GM21825 (cell line): Measurements from ENCODE around the gene BORA.
"Not testable (repeated sequence)": the region's sequence is repeated elsewhere in the genome, so short reads cannot be mapped to it uniquely, and the experiment has no call there.

Experiments used
- ATAC-seq: cut with Tn5 transposase; IDR thresholded peaks from one replicate; pipeline ENCODE4 v1.9.1; 2021; ENCODE audit warnings: mild to moderate bottlenecking, moderate library complexity; ENCODE audit not compliant: unreplicated experiment

The BORA gene

DNA sequence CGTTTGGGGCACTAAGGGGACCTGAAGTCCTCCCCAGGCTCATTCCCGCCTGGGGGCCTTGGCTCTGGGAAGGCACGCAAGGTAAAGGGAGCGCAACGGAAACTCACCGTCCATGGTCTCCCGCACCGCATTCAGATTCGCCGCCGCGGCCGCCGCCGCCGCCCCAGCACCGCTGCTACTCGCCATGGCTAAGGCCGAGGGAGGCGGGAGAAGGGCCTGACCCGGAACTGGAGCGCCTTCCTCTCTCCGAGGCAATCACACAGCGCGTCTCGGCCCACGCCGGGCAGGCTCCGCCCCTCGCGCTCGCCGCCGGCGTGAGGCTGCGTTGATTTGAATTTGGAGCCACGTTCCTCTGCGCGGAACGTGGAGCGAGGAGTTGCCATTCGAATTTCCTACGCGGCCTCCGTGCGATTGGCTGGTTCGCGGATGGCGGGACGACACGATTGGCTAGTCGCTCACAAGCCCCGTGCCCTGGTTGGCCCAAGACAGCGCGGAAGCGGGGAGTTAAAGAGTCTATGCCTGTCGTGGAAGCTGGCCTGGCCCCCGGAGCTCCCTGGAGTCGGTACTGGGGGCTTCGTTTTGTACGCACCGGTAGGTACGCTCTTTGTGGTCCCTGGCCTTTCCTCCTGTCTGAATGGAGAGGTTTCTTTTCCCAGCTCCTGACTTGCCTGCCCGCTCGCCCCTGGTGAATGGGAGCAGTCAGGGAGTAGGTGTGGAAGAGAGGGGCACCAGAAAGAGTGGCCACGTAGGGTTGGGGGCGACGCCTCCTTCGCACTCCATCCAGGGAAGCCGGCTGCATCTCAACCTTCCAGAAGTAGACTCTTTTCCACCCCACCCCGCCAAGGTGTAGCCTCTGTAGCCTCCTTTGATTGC lies at the start of gene BORA, which contains the start of gene MZT1:
TSS of gene BORA (plus strand) at position 507 of the 873 bp plus-strand sequence. CDS start 1,018 bp downstream, outside the sequence.
TSS of gene MZT1 (minus strand) at position 213 of the 873 bp plus-strand sequence. CDS start at position 186, 27 bp downstream.
- peak; percentile 96 for ATAC-seq

DNA sequence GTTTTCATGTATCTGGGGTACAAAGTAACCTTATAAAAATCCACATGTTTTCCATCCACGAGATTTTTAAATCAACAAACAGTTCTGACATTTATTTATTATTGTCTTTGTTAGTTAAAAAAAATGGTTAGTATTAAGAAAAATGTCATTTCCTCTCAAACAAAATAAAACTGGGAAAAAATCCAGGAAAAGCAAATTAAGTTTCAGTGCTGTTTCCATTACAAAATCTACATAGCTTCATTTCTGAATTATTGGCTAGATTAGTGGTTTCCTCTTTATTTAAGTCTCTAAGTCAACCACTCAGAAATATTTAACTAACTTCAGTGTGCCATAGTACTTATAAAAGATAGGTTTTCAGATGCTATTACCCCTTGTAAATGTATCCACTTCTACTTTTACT lies 49.4 kb upstream of the BORA start:
- ATAC-seq = no peak

DNA sequence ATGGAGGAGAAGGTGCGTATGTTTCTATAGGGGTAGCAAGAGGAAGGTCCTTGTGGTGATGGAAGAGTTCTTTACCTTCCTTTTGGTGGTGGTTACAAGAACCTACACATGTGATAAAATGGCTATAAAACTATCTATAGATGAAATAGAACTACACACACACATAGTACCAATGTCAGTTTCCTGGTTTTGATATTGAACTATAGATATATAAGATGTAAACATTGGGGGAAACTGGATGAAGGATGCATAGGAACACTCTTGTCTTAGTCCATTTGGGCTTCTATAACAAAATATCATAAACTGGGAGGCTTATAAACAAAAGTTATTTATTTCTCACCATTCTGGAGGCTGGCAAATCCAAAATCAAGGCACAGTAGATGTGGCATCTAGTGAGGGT lies 47.4 kb upstream of the BORA start:
- no peak for ATAC-seq

DNA sequence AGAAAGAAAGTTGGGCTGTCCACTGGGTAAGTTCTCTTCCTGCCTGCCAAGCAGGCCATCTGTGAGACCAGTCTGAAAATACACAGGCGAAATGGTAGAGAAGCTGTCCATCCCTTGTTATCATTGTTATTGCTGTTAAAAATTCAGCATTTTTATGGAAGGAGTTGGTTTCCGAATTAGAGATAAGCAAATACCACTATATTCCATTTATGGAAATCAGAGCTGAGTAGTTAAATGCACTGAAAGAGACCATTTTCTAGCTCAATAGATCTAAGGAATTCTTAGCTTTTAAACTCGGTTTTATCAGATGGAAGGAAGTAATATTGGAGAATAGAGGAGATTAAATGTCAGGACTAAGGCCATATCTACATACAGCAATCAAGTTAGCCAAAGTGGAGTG lies 41.0 kb upstream of the BORA start:
- no peak for ATAC-seq

DNA sequence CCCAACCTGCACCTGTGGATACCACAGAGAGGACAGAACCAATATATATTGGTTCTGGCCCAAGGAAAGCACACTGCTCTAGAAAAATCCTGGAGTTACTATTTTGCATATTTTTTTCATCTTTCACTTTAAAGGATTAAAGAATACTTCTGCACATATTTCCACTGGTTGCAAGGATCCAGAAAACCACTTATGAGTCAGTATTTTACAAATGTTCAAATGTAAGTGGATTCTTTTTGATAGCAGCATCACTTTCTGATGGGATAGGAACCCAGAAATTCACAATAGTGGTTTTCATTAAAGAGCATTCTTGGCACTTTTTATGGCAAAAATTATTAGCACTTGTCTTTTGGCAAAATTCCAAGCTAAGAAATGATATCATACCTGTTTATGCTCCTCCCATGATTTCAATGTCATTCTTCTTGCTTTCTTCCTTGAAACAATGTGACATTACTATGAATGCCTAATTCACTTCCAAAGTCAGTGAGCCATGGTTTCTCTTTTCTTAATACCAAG lies 38.5 kb upstream of the BORA start:
- ATAC-seq = no peak

DNA sequence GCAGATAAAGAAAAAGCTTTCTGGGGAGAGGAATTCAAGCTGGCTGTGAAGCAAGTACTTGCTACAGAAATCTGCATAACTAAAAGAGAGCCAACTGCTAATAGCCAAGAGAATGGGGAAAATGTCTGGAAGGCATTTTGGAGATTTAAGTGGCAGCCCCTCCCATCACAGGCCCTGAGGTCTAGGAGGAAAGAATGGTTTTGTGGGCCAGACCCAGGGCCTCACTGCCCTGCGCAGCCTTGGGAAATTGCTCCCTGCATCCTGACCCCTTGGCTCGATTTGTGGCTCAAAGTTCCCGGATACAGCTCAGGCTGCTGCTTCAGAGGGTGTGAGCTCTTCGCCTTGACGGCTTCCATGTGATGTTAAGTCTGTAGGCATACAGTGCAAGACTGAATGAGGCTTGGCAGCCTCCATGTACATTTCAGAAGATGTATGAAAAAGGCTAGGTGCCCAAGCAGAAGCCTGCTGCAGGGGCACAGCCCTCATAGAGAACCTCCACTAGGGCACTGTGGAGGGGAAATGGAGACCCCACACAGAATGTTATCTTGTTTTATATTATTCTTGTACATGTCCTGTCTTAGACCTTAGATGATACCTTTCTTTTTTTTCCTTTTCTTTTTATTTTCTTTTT lies 34.7 kb upstream of the BORA start:
- ATAC-seq = no peak

DNA sequence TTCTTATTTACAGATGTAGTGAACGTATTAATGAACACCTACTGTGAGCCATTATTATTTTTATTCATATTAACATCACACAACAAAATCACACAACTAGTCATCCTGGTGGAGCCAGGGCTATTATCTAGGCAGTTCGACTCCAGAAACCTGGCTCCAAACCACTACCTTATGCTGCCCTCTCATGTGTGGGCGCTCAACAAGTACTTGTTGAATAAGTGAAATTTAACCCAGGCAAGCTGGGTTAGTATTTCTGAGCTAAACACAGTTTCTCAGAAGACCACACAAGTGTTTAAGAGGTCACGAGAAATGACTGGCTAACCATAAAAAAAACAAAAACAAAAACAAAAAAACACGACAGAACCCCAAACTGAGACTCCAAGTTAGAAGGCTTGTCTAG lies 33.9 kb upstream of the BORA start:
- no peak for ATAC-seq

DNA sequence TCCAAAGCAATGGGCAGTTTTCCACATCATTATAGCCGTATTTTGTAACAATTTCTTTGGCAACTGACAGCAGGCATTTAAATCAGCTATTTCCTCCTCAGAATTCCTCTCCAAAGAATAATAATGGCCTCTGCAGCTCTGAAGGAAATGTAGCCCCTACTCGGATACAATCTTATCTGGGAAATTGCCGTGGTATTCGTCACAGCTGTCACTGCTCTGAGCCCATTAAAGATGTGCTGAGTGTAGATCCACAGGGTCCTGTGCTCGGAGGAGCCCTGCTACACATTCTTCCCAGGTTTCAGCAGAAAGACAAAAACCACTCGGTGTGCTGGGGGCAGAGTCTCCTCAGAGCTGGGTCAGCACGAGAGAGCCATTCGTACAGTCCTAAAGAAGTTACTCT lies 33.4 kb upstream of the BORA start:
- ATAC-seq = no peak

DNA sequence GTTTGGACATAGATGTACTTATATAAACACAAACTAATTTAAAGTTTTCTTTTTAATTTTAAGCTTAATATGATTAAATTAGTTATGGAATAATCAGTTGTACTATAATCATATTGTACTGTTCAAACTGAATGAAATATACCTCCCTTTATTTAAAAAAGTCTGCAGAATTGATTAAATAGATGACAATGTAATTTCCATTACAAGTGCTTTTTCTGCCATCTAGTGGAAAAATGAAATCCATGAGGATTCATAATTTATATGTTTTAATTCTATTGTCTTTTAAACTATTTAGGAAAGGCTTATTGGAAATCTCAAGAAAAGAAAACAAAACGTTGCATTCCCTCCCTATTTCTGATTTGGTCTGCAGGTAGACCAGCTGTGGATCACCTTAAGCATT lies 31.1 kb upstream of the BORA start:
- no peak for ATAC-seq

DNA sequence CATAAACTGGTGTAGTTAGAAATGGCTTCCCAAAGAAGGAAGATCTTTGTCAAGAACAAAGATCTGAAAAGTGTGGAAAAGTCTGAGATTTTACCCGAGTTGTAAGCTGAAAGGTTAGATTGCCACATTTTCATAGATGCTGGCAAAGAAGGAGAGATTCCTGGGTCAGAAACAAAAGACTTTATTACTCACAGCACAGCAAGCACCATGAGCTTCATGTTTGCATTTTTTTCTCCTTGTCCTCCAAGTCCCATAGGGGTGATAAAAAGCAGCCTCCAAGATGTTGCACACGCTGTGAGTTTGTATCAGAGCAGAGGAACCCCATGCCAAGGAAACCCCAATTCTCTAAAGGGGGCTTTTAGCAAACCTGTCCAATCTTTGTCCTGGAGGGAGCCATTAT lies 29.6 kb upstream of the BORA start:
- no peak for ATAC-seq

DNA sequence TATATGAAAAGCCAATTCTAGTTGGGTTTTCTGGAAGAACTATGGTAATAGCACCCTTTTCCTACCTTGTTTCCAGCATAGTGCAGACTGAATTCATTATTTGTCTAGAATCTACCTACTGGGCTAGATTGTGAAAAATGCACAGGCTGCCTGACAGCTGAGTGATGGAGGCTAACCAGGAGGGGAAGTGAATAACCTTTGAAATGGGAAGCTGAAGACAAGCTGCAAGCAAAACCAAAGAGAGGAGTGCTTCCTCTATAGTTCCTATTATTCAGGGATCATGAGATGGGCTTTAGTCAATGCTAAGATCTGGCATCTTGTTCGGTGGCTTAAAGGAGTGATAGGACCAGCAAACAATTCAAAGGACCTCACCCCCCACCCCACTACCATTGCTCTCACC lies 27.2 kb upstream of the BORA start:
- no peak for ATAC-seq

DNA sequence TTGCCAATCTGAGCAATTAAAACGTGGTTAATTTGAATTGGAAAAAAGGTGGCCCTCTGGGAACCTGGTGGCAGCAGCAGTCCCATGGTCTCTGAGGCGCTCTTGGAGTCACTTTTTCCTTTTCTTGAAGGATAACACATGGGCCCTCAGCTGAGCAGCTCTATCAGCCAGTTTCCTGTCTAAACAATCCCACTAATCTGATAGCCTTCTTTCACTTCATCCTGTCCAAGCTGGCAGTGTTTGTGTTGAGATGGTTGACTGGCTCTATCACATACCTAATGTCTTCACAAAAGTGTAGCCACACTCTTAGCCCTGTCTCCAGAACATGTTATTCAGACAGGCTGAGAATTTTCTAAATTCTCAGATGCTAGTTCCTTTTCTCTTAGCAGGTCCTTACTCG lies 10.9 kb upstream of the BORA start:
- ATAC-seq = no peak

DNA sequence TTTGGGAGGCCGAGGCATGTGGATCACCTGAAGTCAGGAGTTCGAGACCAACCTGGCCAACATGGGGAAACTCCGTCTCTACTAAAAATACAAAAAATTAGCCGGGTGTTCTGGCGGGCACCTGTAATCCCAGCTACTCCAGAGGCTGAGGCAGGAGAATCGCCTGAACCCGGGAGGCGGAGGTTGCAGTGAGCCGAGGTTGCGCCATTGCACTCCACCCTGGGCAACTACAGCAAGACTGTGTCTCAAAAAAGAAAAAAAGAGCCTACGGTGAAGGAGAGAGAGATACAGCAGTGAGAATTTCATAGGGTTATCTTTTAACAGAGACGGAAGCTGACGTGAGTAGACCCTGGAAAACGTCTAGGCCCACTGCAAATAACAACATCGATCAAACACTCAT lies 1.5 kb upstream of the BORA start:
- not testable (repeated sequence) for ATAC-seq

DNA sequence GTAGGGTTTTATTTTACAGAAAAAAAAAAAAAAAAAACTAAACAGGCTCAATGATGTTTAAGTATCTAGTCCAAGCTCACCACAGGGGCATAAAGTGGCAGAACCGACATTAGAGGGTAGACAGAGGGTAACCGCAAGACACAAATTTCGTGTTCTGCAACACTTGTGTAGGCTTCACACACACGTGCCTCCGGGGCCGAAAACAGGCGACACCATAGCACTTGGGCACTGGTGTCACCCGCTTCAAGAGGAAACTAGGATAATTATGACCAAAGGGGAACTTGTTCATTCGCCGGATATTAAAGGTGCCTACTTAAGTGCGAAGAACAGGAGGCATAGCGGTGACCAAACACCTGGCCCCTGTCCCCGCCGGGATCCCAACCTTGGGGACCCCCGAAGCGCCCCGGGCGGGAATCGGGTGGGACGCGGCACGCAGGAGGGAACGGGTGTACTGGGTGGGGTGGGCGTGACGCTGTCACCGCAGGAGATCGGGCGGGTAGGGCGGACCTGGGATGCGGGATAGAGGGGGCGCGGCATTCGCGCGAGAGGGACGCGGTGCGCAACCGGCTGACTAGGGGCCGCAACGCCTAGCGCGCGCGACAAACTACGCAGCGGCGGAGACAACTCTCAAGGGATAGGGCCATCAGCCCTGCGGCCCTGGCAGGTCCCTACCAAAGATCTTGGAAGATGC lies 852 bp upstream of the BORA start:
- peak; percentile 32 for ATAC-seq

DNA sequence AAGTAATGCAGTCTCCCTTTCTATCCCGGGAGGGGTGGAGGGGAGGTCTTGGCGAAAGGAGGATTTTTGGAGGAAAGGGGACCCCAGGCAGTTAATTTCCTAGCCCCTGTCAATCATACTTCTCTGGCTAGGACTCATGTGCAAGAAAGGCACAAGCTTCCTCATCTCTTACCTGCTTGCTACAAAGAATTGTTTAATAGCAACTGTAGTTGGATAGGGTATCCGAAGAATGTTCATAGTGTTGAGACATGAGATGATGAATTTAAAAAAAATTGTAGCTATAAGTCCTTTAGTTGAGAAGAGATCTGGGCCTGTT lies 525 bp downstream of the BORA start:
- no peak for ATAC-seq

DNA sequence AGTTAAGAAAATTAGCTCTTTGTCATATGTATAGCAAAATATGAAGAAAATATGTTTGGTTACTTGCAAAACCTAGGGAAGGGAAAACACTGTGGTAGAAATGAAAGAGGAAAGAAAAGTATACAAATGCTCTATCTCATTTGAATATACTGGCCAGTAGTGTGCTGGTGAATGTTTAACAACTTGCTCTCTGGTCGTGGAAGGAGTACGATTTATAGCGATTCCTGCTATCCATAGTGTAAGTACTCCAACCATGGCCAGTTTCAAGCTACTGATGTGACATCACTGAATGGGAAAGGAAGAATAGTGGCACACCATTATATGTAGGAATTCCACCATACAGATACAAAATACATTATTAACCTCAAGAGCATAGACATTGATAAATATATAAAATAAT lies 9.3 kb downstream of the BORA start:
- ATAC-seq = no peak

DNA sequence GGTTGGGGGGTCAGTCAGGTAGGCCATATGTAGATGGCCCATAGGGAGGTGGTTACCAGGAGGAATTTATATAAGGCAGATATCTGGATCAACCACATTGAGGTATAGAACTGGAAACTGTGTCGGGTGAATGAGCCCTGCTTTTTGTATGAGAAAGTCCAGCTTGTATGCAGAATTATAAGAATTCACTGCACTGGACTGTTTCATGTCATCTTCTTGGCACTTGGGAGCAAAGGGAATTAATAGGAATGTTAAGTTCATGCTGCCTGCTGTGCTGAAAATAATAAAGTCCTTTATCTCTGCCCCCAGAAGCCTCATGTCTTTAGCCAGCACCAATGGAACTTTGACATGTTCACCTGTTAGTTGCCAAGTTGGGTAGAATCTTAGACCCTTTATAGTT lies 12.3 kb downstream of the BORA start:
- ATAC-seq = no peak

DNA sequence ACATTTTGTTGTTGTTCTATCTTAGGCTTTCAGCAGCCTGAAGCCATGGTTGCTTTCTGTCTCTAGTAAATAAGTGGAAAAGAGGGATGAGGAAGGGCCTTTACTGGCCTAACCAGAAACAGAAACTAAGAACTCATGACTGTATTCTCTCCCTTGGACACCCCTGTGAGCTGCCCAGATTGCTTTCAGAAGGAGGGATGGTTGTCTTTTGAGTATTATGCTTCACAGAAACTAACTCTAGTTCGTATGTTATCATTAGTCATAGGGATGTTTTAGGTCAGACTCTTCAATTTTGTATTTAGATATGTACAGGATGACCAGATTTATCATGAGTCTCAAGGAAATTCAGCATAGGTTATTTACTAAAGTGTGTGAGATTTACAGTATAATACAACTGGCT lies 17.5 kb downstream of the BORA start:
- no peak for ATAC-seq

DNA sequence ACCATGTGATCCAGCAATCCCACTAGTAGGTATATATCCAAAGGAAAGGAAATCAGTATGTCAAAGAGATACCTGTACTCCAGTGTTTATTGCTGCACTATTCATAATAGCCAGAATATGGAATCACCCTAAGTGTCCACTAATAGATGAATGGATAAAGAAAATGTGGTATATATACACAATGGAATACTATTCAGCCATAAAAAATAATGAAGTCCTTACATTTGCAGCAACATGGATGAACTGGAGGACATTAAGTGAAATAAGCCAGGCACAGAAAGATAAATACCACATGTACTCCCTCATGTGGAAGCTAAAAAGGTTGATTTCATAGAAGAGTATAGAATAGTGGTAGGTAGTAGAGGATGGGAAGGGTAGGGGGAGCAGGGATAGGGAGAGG lies 23.5 kb downstream of the BORA start:
- no peak for ATAC-seq

DNA sequence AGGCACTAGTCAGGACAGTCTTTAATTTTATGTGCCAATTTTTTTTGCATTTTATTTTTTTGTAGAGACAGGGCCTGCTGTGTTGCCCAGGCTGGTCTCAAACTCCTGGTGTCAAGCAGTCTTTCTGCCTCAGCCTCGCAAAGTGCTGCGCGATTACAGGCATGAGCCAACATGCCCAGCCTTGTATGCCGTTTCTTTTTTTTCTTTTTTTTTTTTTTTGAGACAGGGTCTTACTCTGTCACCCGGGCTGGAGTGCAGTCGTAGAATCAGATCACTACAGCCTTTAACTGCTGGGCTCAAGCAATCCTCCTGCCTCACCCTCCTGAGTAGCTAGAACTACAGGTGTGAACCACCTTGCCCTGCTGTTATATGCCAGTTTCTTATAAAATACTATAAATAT lies 26.4 kb downstream of the BORA start:
- ATAC-seq = no peak

DNA sequence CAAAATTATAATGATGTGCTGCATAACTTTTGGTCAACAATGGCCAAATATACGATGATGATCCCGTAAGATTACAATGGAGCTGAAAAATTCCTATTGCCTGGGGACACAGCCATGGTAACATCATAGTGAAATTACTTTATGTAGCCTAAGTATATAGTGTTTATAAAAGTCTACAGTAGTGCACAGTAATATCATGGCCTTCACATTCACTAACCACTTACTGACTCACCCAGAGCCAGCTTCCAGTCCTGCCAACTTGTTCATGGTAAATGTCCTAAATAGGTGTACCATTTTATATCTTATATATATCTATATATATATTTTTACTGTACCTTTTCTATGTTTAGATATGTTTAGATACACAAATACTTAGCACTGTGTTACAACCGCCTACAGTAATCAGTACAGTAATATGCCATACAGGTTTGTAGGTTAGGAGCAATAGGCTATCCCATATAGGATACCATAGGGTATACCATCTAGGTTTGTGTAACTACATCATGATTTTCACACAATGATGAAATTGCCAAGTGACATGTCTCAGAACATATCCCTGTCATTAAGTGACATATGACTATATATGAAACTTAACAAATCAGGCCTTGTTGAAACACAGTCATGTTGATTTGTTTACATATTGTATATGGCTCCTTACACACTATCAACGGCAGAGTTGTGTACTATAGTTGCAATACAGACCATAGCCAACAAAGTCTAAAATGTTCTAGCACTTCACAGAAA lies 30.2 kb downstream of the BORA start:
- ATAC-seq = no peak
